Measurements from ENCODE around the gene LYZ. TPM values are rescaled to one million over a fixed set of nuclear protein-coding genes. Genes with fewer than 3 reads are reported as not detected.

Gene LYZ
- polyA plus RNA-seq, 2 of the 4 experiments (the other 2 are of a cell fraction), result 0.12 TPM; not detected in 1

DNA sequence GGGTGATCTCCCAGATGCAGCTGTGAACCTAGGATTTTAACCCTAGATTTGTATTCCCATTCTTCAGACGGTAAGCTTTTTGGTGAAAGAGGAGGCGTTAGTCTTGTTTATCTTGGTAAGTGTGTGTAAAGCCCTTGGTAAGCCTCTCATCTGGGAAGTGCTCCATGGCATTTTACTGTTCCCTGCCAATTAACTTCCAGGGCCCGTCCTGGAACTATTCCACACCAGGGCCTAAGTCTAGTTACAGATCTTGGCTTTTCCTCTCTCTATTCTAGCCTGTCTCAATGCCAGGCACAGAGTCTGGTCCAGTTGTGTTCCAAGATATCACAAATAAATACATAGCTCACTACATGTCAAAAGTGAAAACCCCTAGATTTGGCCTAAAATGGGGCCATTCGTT is 53.8 kb downstream of the LYZ start (continued):
- no peak for TF ChIP-seq HOXB13 (CRISPR knock-in tag; IDR thresholded peaks at IDR 0.05; ENCODE audit: low read depth)

Small RNA genes within 50 kb of the gene (small RNA-seq; reads per million reads assigned to genes)
- 0 reads per million in 6 experiments for gene RN7SL804P

Other genes starting within 250 kb of the LYZ start
- gene CPSF6, start 108.8 kb upstream of the LYZ start, polyA plus RNA-seq (2011; rRNA removed), result 55.0 and 77.2 TPM in 2 replicates
- 80.8 to 89.3 TPM (median 84.3 TPM) in 3 replicates for gene CPSF6, start 108.8 kb upstream of the LYZ start, polyA plus RNA-seq (2017; fragmentation: RNase III; extraction: RNeasy Plus Mini Kit Qiagen cat#74134 plus additional on column Dnase treatment)
- gene YEATS4, start 11.4 kb downstream of the LYZ start, polyA plus RNA-seq (2011; rRNA removed), result 43.4 and 70.1 TPM in 2 replicates
- 40.6 to 42.2 TPM (median 41.7 TPM) in 3 replicates for gene YEATS4, start 11.4 kb downstream of the LYZ start, polyA plus RNA-seq (2017; fragmentation: RNase III; extraction: RNeasy Plus Mini Kit Qiagen cat#74134 plus additional on column Dnase treatment)
- 23.5 and 28.6 TPM in 2 replicates for gene FRS2, start 122.0 kb downstream of the LYZ start, polyA plus RNA-seq (2011; rRNA removed)
- 13.3 to 14.9 TPM (median 14.1 TPM) in 3 replicates for gene FRS2, start 122.0 kb downstream of the LYZ start, polyA plus RNA-seq (2017; fragmentation: RNase III; extraction: RNeasy Plus Mini Kit Qiagen cat#74134 plus additional on column Dnase treatment)
- gene CCT2, start 237.1 kb downstream of the LYZ start, polyA plus RNA-seq (2011; rRNA removed), result 492 and 548 TPM in 2 replicates
- gene CCT2, start 237.1 kb downstream of the LYZ start, polyA plus RNA-seq (2017; fragmentation: RNase III; extraction: RNeasy Plus Mini Kit Qiagen cat#74134 plus additional on column Dnase treatment), result 437 to 442 TPM (median 441 TPM) in 3 replicates

All from A549 (cell line).